ENCODE measurements around the gene SLC25A21. TPM values are rescaled to one million over a fixed set of nuclear protein-coding genes. Genes with fewer than 3 reads are reported as not detected.
A peak's percentile ranks its signal among the peaks of the same experiment; 100 is the strongest.

SLC25A21 gene
- total and polyA plus RNA-seq, 8 donors = 0.37 to 0.92 (median 0.60) TPM

DNA sequence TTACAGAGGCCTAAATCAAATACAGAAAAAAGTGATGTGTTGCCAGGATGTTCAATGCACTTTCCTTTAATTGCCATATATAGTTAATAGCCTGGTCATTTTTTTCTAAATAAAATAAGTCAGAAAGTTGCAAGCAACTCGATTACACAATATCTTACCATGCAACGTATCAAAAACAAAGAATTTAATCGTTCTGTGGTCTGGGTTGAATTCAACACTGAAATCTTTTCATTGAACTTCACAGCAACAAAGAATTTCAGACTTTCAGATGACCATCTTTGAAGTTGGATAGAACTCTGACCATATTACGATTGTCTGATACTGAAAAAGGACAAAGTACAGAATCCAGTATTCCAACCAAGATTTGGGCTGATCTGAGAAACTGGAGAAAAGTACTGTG is 231.9 kb downstream of the SLC25A21 start:
- TF ChIP-seq, protein P1, sequence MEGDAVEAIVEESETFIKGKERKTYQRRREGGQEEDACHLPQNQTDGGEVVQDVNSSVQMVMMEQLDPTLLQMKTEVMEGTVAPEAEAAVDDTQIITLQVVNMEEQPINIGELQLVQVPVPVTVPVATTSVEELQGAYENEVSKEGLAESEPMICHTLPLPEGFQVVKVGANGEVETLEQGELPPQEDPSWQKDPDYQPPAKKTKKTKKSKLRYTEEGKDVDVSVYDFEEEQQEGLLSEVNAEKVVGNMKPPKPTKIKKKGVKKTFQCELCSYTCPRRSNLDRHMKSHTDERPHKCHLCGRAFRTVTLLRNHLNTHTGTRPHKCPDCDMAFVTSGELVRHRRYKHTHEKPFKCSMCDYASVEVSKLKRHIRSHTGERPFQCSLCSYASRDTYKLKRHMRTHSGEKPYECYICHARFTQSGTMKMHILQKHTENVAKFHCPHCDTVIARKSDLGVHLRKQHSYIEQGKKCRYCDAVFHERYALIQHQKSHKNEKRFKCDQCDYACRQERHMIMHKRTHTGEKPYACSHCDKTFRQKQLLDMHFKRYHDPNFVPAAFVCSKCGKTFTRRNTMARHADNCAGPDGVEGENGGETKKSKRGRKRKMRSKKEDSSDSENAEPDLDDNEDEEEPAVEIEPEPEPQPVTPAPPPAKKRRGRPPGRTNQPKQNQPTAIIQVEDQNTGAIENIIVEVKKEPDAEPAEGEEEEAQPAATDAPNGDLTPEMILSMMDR (IDR thresholded peaks at IDR 0.05) = no peak
- Histone ChIP-seq H3K36me3 (no peaks in the 10 kb centered on the region), H3K9me3 (no peaks in the 10 kb centered on the region), H3K4me1 (no peaks in the 10 kb centered on the region), H3K27ac (no peak overlapping the region), H3K27me3 (peaks cover 0 to 17% (median 5%) of the 10 kb centered on the region in 4 donors), H3K4me3 (no peak overlapping the region)
- no peak for FAIRE-seq
- no peak for ATAC-seq
- WGBS, 2 donors = 66 to 71% methylated on average over 4 of the region's 4 CpGs
- no peak for DNase-seq
- intact Hi-C loops (cut with DNase I) = loop anchor here in 1 of 3 donors (5.0 kb wide), 1 partner anchor 293 kb away; no protein-coding TSS in a partner anchor

DNA sequence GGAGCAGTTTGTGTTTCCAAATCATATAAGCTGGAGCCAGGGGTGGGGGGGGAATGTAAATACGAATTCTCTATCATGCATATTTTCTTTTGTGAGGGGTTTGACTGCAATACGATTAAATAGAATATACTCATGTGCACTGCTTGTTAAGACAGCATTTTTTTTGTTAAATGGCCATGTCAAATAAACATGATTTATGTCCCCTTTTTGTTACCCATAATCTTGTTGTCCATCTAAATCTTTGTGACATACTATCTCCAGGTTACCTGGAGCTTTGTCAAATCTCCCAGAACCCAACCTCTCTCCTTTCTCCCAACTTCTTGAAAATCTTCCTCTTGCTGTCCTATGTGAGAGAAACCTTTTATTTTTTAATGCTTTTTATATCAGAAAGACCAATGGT is 233.1 kb downstream of the SLC25A21 start:
- no peak for FAIRE-seq
- Histone ChIP-seq H3K4me1 (no peaks in the 10 kb centered on the region), H3K9me3 (no peaks in the 10 kb centered on the region), H3K36me3 (no peaks in the 10 kb centered on the region), H3K4me3 (no peak overlapping the region), H3K27me3 (peaks cover 0 to 17% (median 5%) of the 10 kb centered on the region in 4 donors), H3K27ac (no peak overlapping the region)
- no peak for DNase-seq
- WGBS, 2 donors = 67 to 79% methylated on average over 2 of the region's 2 CpGs
- ATAC-seq = no peak
- TF ChIP-seq, protein P1 (IDR thresholded peaks at IDR 0.05) = no peak
- intact Hi-C loops (cut with DNase I) = no loop called here

DNA sequence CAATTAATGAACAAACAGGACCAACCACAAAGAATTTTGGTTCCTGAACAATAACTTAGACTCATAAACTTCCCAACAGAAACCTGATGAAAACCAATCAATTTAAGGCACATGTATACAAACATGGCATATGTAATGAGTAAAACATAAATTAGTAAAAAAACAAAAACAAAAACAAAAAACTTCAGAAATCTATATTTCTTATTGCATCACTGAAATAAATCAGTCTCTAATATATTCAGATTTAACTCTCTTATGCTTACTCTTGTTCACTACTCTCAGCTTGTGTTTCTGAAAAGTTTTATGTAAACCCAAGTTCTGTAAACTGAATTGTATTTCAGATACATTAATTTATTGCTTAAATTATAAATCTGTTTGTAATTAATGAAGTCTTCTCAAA is 233.7 kb downstream of the SLC25A21 start:
- Histone ChIP-seq H3K4me1 (no peaks in the 10 kb centered on the region), H3K36me3 (no peaks in the 10 kb centered on the region), H3K27ac (no peak overlapping the region), H3K27me3 (peaks cover 0 to 17% (median 5%) of the 10 kb centered on the region in 4 donors), H3K4me3 (no peak overlapping the region), H3K9me3 (no peaks in the 10 kb centered on the region)
- ATAC-seq = no peak
- TF ChIP-seq, protein P1 (IDR thresholded peaks at IDR 0.05) = no peak
- DNase-seq = no peak
- FAIRE-seq = peak; percentile 5
- intact Hi-C loops (cut with DNase I) = no loop called here

DNA sequence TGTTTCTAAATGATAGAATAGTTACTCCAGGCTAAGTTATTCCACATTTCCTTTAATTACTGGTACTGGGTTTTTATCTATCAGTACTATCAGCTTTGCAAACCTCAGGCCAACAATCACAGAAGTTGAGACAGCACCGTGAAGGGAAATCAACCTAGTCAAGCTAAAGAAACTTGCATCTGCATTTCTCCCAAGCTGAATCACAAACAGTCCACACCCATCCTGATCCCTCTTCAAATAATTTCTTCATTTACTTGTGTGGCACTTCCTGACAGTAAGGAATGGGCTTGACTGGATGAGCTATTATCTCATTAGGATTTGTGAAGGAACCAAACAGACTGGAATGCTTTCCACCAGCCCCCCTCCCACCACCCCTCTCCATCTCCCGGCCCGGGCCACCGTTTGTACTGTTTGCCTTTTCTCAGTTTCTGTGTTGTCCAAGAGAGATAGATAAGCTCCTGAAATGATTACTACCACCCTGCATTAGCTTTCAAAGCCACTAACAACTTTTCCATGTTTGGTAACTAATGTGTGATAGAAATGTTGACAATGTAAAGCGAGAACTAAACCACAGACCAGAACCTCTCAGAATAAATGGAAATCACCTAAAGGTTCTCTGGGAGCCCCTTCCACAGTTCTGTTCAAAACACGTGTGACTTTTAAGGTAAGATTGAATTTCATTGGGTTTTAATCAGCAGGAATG is 236.3 kb downstream of the SLC25A21 start:
- TF ChIP-seq, protein P1 (IDR thresholded peaks at IDR 0.05) = no peak
- ATAC-seq = no peak

DNA sequence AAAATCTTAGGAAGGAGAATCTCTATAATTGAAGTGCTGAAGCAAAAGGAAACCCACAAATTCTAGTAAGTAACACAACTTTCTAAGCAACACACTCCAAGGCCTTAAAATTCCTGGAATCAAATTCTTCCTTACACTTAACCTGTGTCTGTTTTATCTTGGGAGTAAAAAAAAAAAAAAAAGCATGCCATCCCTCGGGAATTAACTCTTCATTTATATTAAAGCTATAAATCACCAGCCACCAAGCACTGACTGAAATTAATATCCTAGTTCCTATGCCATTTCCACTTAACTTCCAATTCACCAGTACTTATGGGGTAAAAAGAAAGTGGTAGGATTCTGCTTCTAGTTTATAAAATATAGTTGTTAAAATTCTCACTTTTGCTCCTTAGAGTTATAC is 238.1 kb downstream of the SLC25A21 start:
- TF ChIP-seq, protein P1 (IDR thresholded peaks at IDR 0.05) = no peak
- intact Hi-C loops (cut with DNase I) = no loop called here
- DNase-seq (no peak), FAIRE-seq (no peak), ATAC-seq (no peak)
- Histone ChIP-seq H3K27me3 (peaks cover 0 to 5% (median 0%) of the 10 kb centered on the region in 4 donors), H3K9me3 (no peaks in the 10 kb centered on the region), H3K36me3 (no peaks in the 10 kb centered on the region), H3K4me3 (no peak overlapping the region), H3K4me1 (no peaks in the 10 kb centered on the region), H3K27ac (no peak overlapping the region)
- 40% methylated on average over 1 of the region's 1 CpG for WGBS, 2 donors

More for the DNA sequence above, 236.3 kb downstream of the SLC25A21 start:
- Histone ChIP-seq H3K27me3 (peaks cover 0 to 11% (median under 1%) of the 10 kb centered on the region in 4 donors), H3K36me3 (no peaks in the 10 kb centered on the region), H3K9me3 (no peaks in the 10 kb centered on the region), H3K4me3 (no peak overlapping the region), H3K27ac (no peak overlapping the region), H3K4me1 (no peaks in the 10 kb centered on the region)
- 27 to 29% methylated on average over 6 of the region's 6 CpGs for WGBS, 2 donors
- DNase-seq (no peak), FAIRE-seq (no peak)
- intact Hi-C loops (cut with DNase I) = no loop called here

Measured in pancreas (tissue), 10 donors.